ENCODE measurements around the gene ACTR8.
"Not testable (repeated sequence)": the region's sequence is repeated elsewhere in the genome, so short reads cannot be mapped to it uniquely, and the experiment has no call there.

Gene ACTR8

GRCh38 chr3:53881691-53882593, at the start of gene ACTR8:
Gene ACTR8 (minus strand): TSS chr3:53882152. CDS start chr3:53882101, 51 bp downstream.
- peak; percentile 61 to 66 for DNase-seq

- not testable (repeated sequence) for DNase-seq
Observed at GRCh38 chr3:53927208-53927872, 45.4 kb upstream of the ACTR8 start.

GRCh38 chr3:53921296-53921695, 39.3 kb upstream of the ACTR8 start:
- peak in 1 of 2 experiments; percentile 0 for DNase-seq

- no peak for DNase-seq
Observed at GRCh38 chr3:53919741-53920140, 37.8 kb upstream of the ACTR8 start.

- peak in 1 of 2 experiments; percentile 18 for DNase-seq
Observed at GRCh38 chr3:53913401-53913800, 31.4 kb upstream of the ACTR8 start.

GRCh38 chr3:53902711-53903110, 20.8 kb upstream of the ACTR8 start:
- DNase-seq, result no peak

GRCh38 chr3:53902067-53902466, 20.1 kb upstream of the ACTR8 start:
- DNase-seq, result no peak

- no peak for DNase-seq
Observed at GRCh38 chr3:53900666-53901331, 18.8 kb upstream of the ACTR8 start.

GRCh38 chr3:53899750-53900149, 17.8 kb upstream of the ACTR8 start:
- DNase-seq, result no peak

- DNase-seq, result no peak
Observed at GRCh38 chr3:53892286-53892637, 10.3 kb upstream of the ACTR8 start.

- DNase-seq, result peak; percentile 96 to 98
Observed at GRCh38 chr3:53891497-53892285, 9.7 kb upstream of the ACTR8 start, which contains the start of gene SELENOK. Gene SELENOK (minus strand): TSS chr3:53891859.

- peak; percentile 4 to 39 for DNase-seq
Observed at GRCh38 chr3:53890726-53891475, 8.9 kb upstream of the ACTR8 start.

GRCh38 chr3:53888232-53888631, 6.3 kb upstream of the ACTR8 start:
- no peak for DNase-seq

GRCh38 chr3:53887446-53887845, 5.5 kb upstream of the ACTR8 start:
- no peak for DNase-seq

GRCh38 chr3:53885239-53885638, 3.3 kb upstream of the ACTR8 start:
- DNase-seq, result no peak

- no peak for DNase-seq
Observed at GRCh38 chr3:53884623-53885022, 2.7 kb upstream of the ACTR8 start.

GRCh38 chr3:53883008-53883407, 1.1 kb upstream of the ACTR8 start:
- DNase-seq, result no peak

- DNase-seq, result no peak
Observed at GRCh38 chr3:53880396-53881345, 1.3 kb downstream of the ACTR8 start.

- DNase-seq, result no peak
Observed at GRCh38 chr3:53865732-53866499, 16.0 kb downstream of the ACTR8 start.

- DNase-seq, result no peak
Observed at GRCh38 chr3:53863145-53863544, 18.8 kb downstream of the ACTR8 start.

Measured in NCI-H2081 (cell line).